Ovary (tissue), 9 donors: ENCODE results near the gene FOXN4. TPM values are rescaled to one million over a fixed set of nuclear protein-coding genes. Genes with fewer than 3 reads are reported as not detected.

Experiments used
- DNase-seq, 5 donors: peaks; one replicate each; pipeline ENCODE4 v3.0.0-alpha.2; 2019 to 2020
- H3K27ac ChIP-seq, 2 donors: fragments of 200-600 bp; one replicate each; pipeline versions ENCODE4 v1.5.1 to v1.8.0; 2019 to 2022
- H3K27me3 ChIP-seq: fragments of 200-600 bp; one replicate; pipeline ENCODE4 v1.8.0; 2022
- H3K36me3 ChIP-seq: fragments of 200-600 bp; sonication (generic); one replicate; pipeline ENCODE4 v1.5.1; 2019
- H3K4me1 ChIP-seq: one replicate; pipeline ENCODE4 v1.8.1; 2013; ENCODE audit warnings: mild to moderate bottlenecking, moderate library complexity; ENCODE audit not compliant: insufficient read depth
- H3K4me3 ChIP-seq: fragments of 200-600 bp; sonication (generic); one replicate; pipeline ENCODE4 v1.5.1; 2017
- H3K9me3 ChIP-seq, 2 donors: fragments of 200-600 bp in 1 of 2; sonication (generic) in 1 of 2; one replicate each; pipeline versions ENCODE4 v1.5.1 to v1.8.1; 2013 to 2019; ENCODE audit warnings: mild to moderate bottlenecking in 1 of 2, moderate library complexity in 1 of 2
- CTCF ChIP-seq, 3 donors: fragments of 450-650 bp in 2 of 3; fragments of 200-600 bp in 1 of 3; IDR thresholded peaks; one replicate each; pipeline versions ENCODE4 v1.5.1 to v1.8.0; 2016 to 2022; ENCODE audit warnings: antibody characterized with exemption in 3 of 3, mild to moderate bottlenecking in 1 of 3
- EP300 ChIP-seq: sonication (generic); formaldehyde crosslinking; IDR thresholded peaks from one replicate; pipeline ENCODE4 v1.6.1; 2017; ENCODE audit warnings: antibody characterized with exemption
- POLR2A ChIP-seq: fragments of 450-650 bp; IDR thresholded peaks from one replicate; pipeline ENCODE4 v1.6.1; 2017; ENCODE audit warnings: antibody characterized with exemption, mild to moderate bottlenecking, moderate library complexity
- WGBS, 3 donors: extraction: QIAGEN DNeasy Blood & Tissue Kit in 1 of 3; methylation state at CpG; one replicate each; pipeline versions ENCODE4 v1.1.5 to v1.1.7; 2013 to 2017; 5-methylcytosine and 5-hydroxymethylcytosine counted together
- intact Hi-C, 4 donors: fragments of 100-400 bp; cut with DNase I; formaldehyde crosslinking; loops; one replicate each; pipeline versions ENCODE4 v1.11.0 to v1.15.1; 2022 to 2023
- polyA plus RNA-seq, 2 donors: library from polyadenylated mRNA; stranded (reverse); fragments of 200-250 nt in 1 of 2; fragments of 350-450 nt in 1 of 2; fragmentation: Illumina TruSeq in 1 of 2; extraction: RNeasy Lipid Tissue Mini Kit (QIAGEN cat#74804) in 1 of 2; gene quantifications; one replicate each; pipeline ENCODE4 v1.2.3, GENCODE V29; 2013 to 2014
- total RNA-seq, 7 donors: library from RNA; depleted of rRNA in 2 of 7; stranded (reverse); fragments of >200 nt in 2 of 7; fragmentation: NEBNext Ultra II Directional in 3 of 7; extraction: Animal tissue kit (Norgen Biotek cat#: 25700) in 3 of 7; gene quantifications; one replicate each; pipeline versions ENCODE4 v1.1.0 to v1.2.4, GENCODE V29; 2016 to 2023
- donor health status: DM: no; HTN: no; CAD: no; lungs with moderate emphysema.
- donor health status: DM: no; HTN: no; CAD: no.
- donor health status: Bipolar disorder and iron deficiency.
- donor health status: DM: yes; HTN: yes; CAD: no.
- donor health status: DM: no; HTN: no; CAD: no.
- donor health status: DM: yes; HTN: yes; CAD: no.

Gene FOXN4
- total and polyA plus RNA-seq, 9 donors: 0.05 to 0.80 (median 0.20) TPM; not detected in 6

- TF ChIP-seq CTCF (IDR thresholded peaks at IDR 0.05) (no peak), POLR2A (no peak), EP300 (no peak)
- no peak for DNase-seq
- no peak overlapping the region for H3K27ac ChIP-seq
- H3K4me3 ChIP-seq: no peak overlapping the region
- intact Hi-C loops: no loop called here
- H3K36me3 ChIP-seq: no peaks in the 10 kb centered on the region
- no peaks in the 10 kb centered on the region for H3K4me1 ChIP-seq
- no peaks in the 10 kb centered on the region for H3K27me3 ChIP-seq
- WGBS, 3 donors: 85 to 96% (median 94%) methylated on average over 1 of the region's 1 CpG
- no peaks in the 10 kb centered on the region for H3K9me3 ChIP-seq
These were observed 27.5 kb upstream of the FOXN4 start for GRCh38 chr12:109336593-109336992.

GRCh38 chr12:109334887-109335286 lies 25.8 kb upstream of the FOXN4 start:
- no peak overlapping the region for H3K4me3 ChIP-seq
- H3K27me3 ChIP-seq: no peaks in the 10 kb centered on the region
- H3K9me3 ChIP-seq: no peaks in the 10 kb centered on the region
- DNase-seq: no peak
- peaks cover 4% of the 10 kb centered on the region for H3K4me1 ChIP-seq
- WGBS, 3 donors: 97 to 98% (median 97%) methylated on average over 2 of the region's 2 CpGs
- no peak for TF ChIP-seq CTCF (IDR thresholded peaks at IDR 0.05)
- no peak for TF ChIP-seq EP300
- TF ChIP-seq POLR2A: no peak
- intact Hi-C loops: no loop called here
- H3K36me3 ChIP-seq: no peaks in the 10 kb centered on the region
- no peak overlapping the region for H3K27ac ChIP-seq

- Histone ChIP-seq H3K27me3 (no peaks in the 10 kb centered on the region), H3K4me1 (peaks cover 8% of the 10 kb centered on the region), H3K4me3 (no peak overlapping the region), H3K9me3 (no peaks in the 10 kb centered on the region), H3K36me3 (no peaks in the 10 kb centered on the region), H3K27ac (no peak overlapping the region)
- intact Hi-C loops: no loop called here
- TF ChIP-seq EP300 (no peak), POLR2A (no peak), CTCF (IDR thresholded peaks at IDR 0.05) (no peak)
- WGBS, 3 donors: 5 to 8% (median 8%) methylated on average over 7 of the region's 7 CpGs
- no peak for DNase-seq
These were observed 22.3 kb upstream of the FOXN4 start for GRCh38 chr12:109331301-109331952.

GRCh38 chr12:109330282-109331230 lies 21.5 kb upstream of the FOXN4 start:
- H3K27me3 ChIP-seq: no peaks in the 10 kb centered on the region
- no peak overlapping the region for H3K27ac ChIP-seq
- TF ChIP-seq POLR2A (no peak), EP300 (no peak), CTCF (IDR thresholded peaks at IDR 0.05) (no peak)
- H3K4me3 ChIP-seq: no peak overlapping the region
- H3K4me1 ChIP-seq: peaks cover 8% of the 10 kb centered on the region
- H3K36me3 ChIP-seq: no peaks in the 10 kb centered on the region
- H3K9me3 ChIP-seq: no peaks in the 10 kb centered on the region
- WGBS, 3 donors: 79 to 80% (median 80%) methylated on average over 16 of the region's 16 CpGs
- intact Hi-C loops: no loop called here
- DNase-seq: no peak
